MM.1S (cell line): ENCODE results near the gene SON.

Experiments
- CTCF ChIP-seq: fragments of 300-600 bp; sonication (generic); IDR thresholded peaks from 2 replicates; pipeline ENCODE4 v1.5.1; 2016; ENCODE audit warnings: antibody characterized with exemption, low read length, mixed read lengths
- EZH2 ChIP-seq: fragments of 300-600 bp; sonication (generic); optimal IDR thresholded peaks from 2 replicates; pipeline ENCODE3; 2017; ENCODE audit warnings: low read depth, mild to moderate bottlenecking, antibody characterized with exemption, low read length, mixed read lengths

DNA sequence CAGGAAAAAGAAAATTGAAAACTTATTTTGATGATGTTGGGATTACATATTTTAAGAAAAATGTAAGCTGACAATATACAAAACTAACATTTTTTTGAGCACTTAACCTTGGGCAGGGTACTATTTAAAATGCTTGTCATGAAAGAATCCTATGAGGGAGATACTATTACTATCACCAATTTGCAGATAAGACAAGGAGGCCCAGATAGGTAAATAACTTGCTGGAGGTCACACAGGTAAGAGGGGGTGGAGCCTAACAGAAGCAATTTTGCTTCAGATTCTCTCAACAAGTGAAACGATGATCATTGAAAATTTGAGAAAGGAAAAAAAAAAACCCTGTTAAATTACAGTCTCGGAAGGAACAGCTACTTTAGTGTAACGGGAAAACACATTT is 2.1 kb upstream of the SON start:
- no peak for TF ChIP-seq CTCF
- TF ChIP-seq EZH2: no peak
